ENCODE results near the gene PHF2.

- TF ChIP-seq CTCF (IDR thresholded peaks at IDR 0.05; ENCODE audit: insufficient read depth, low read length, poor library complexity, severe bottlenecking) (no peak), EZH2phosphoT487 (conservative IDR thresholded peaks at IDR 0.05; ENCODE audit: low read length) (no peak)
These were observed 125.9 kb downstream of the PHF2 start for GRCh38 chr9:93702261-93702660.

Measured in SU-DHL-6 (cell line).